Neural crest cell (in vitro differentiated cells): ENCODE data around the gene NUDC. TPM values are rescaled to one million over a fixed set of nuclear protein-coding genes. Genes with fewer than 3 reads are reported as not detected.

Experiments used
- DNase-seq: peaks from one replicate; pipeline ENCODE4 v3.0.0; 2021; ENCODE audit warnings: low read depth, mixed read lengths, low spot score
- H3K27ac Mint-ChIP-seq: one replicate; pipeline ENCODE4 v1.8.0; 2021; ENCODE audit warnings: mild to moderate bottlenecking, mixed read lengths; ENCODE audit not compliant: unreplicated experiment
- H3K27me3 Mint-ChIP-seq: 2 replicates; pipeline ENCODE4 v1.8.0; 2021; ENCODE audit warnings: low read depth, mild to moderate bottlenecking, mixed read lengths
- H3K36me3 Mint-ChIP-seq: 2 replicates; pipeline ENCODE4 v1.8.0; 2021; ENCODE audit warnings: low read depth, mild to moderate bottlenecking, mixed read lengths
- H3K4me1 Mint-ChIP-seq: 2 replicates; pipeline ENCODE4 v1.8.0; 2021; ENCODE audit warnings: mixed read lengths
- H3K4me3 Mint-ChIP-seq: one replicate; pipeline ENCODE4 v1.8.0; 2021; ENCODE audit warnings: mild to moderate bottlenecking, mixed read lengths
- H3K9me3 Mint-ChIP-seq: 2 replicates; pipeline ENCODE4 v1.8.0; 2021; ENCODE audit warnings: mixed read lengths
- CTCF ChIP-seq: fragments of 200-600 bp; sonication (generic); conservative IDR thresholded peaks from 2 replicates; pipeline ENCODE4 v1.5.0; 2021; ENCODE audit warnings: antibody characterized with exemption, mild to moderate bottlenecking
- total RNA-seq: library from RNA; stranded (reverse); gene quantifications from 2 replicates; pipeline ENCODE4 v1.2.1, GENCODE V29; 2021

NUDC gene
- total RNA-seq, 1 donor from 2014 or later = 96.1 TPM

GRCh38 chr1:26972390-26972789, 50.8 kb downstream of the NUDC start:
- Mint-ChIP-seq H3K9me3 (no peaks in the 10 kb centered on the region), H3K4me1 (no peaks in the 10 kb centered on the region), H3K4me3 (no peak overlapping the region), H3K27ac (no peak overlapping the region), H3K27me3 (peaks cover 15% of the 10 kb centered on the region), H3K36me3 (no peaks in the 10 kb centered on the region)
- no peak for DNase-seq
- no peak for TF ChIP-seq CTCF

- no peak for TF ChIP-seq CTCF
- Mint-ChIP-seq H3K4me1 (no peaks in the 10 kb centered on the region), H3K4me3 (no peak overlapping the region), H3K36me3 (no peaks in the 10 kb centered on the region), H3K27ac (no peak overlapping the region), H3K9me3 (no peaks in the 10 kb centered on the region), H3K27me3 (peaks cover 13% of the 10 kb centered on the region)
- DNase-seq = no peak
Observed at GRCh38 chr1:26972821-26973220, 51.3 kb downstream of the NUDC start.

GRCh38 chr1:26976621-26977510, 55.3 kb downstream of the NUDC start:
- H3K4me3 Mint-ChIP-seq = no peak overlapping the region
- H3K4me1 Mint-ChIP-seq = no peaks in the 10 kb centered on the region
- H3K27ac Mint-ChIP-seq = no peak overlapping the region
- peaks cover 4% of the 10 kb centered on the region for H3K27me3 Mint-ChIP-seq
- no peak for DNase-seq
- TF ChIP-seq CTCF = no peak
- no peaks in the 10 kb centered on the region for H3K9me3 Mint-ChIP-seq
- H3K36me3 Mint-ChIP-seq = no peaks in the 10 kb centered on the region

- Mint-ChIP-seq H3K4me1 (no peaks in the 10 kb centered on the region), H3K4me3 (no peak overlapping the region), H3K9me3 (no peaks in the 10 kb centered on the region), H3K27ac (no peak overlapping the region), H3K36me3 (no peaks in the 10 kb centered on the region), H3K27me3 (peaks cover 9% of the 10 kb centered on the region)
- no peak for TF ChIP-seq CTCF
- DNase-seq = no peak
Observed at GRCh38 chr1:26978901-26979300, 57.4 kb downstream of the NUDC start.

GRCh38 chr1:26981146-26981846, 59.8 kb downstream of the NUDC start:
- Mint-ChIP-seq H3K9me3 (no peaks in the 10 kb centered on the region), H3K4me3 (no peak overlapping the region), H3K36me3 (no peaks in the 10 kb centered on the region), H3K4me1 (no peaks in the 10 kb centered on the region), H3K27ac (no peak overlapping the region), H3K27me3 (peaks cover 28% of the 10 kb centered on the region)
- no peak for TF ChIP-seq CTCF
- DNase-seq = no peak
